ENCODE results near the gene STUM.
"Not testable (repeated sequence)": the region's sequence is repeated elsewhere in the genome, so short reads cannot be mapped to it uniquely, and the experiment has no call there.

STUM gene, protein sequence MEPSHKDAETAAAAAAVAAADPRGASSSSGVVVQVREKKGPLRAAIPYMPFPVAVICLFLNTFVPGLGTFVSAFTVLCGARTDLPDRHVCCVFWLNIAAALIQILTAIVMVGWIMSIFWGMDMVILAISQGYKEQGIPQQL

DNA sequence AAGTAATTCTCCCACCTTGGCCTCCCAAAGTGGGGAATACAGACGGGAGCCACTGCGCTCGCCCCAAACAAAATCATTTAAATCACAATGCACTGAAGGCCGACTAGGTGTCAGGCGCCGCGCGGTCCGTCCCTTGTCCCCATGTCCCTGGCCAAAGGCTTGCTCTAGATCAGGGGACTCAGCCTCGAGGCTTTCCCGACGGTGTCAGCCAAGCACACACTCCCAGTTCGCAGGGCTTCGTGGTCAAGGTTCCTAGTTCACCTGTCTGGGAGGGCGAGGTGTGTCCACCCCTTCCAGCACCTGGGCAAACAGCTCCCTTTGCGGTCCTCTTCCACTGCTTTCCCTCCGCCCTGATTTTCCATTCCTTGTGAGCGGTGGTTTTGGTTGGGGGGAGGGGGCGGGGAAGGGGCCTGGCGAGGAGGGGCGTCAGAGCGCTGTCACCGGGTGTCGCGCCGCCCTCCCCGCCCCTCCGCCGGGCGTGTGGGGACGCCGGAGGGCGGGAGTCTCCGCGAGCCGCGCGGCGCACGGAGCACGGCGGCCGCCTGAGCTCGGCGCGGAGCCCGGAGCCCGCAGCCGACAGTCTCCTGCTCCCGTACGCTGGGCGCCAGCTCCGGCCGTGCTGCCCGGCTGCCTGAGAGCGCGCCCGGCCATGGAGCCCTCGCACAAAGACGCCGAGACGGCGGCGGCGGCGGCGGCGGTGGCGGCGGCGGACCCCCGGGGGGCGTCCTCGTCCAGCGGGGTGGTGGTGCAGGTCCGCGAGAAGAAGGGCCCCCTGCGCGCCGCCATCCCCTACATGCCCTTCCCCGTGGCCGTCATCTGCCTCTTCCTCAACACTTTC is at the start of gene STUM:
Gene STUM (plus strand): TSS at position 509 of the 838 bp plus-strand sequence. CDS start 141 bp downstream, at position 650.
- DNase-seq (ENCODE audit: low read depth) = peak; percentile 37
- TF ChIP-seq, protein P1, sequence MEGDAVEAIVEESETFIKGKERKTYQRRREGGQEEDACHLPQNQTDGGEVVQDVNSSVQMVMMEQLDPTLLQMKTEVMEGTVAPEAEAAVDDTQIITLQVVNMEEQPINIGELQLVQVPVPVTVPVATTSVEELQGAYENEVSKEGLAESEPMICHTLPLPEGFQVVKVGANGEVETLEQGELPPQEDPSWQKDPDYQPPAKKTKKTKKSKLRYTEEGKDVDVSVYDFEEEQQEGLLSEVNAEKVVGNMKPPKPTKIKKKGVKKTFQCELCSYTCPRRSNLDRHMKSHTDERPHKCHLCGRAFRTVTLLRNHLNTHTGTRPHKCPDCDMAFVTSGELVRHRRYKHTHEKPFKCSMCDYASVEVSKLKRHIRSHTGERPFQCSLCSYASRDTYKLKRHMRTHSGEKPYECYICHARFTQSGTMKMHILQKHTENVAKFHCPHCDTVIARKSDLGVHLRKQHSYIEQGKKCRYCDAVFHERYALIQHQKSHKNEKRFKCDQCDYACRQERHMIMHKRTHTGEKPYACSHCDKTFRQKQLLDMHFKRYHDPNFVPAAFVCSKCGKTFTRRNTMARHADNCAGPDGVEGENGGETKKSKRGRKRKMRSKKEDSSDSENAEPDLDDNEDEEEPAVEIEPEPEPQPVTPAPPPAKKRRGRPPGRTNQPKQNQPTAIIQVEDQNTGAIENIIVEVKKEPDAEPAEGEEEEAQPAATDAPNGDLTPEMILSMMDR (conservative IDR thresholded peaks at IDR 0.05; ENCODE audit: low read depth, low read length) = no peak

DNA sequence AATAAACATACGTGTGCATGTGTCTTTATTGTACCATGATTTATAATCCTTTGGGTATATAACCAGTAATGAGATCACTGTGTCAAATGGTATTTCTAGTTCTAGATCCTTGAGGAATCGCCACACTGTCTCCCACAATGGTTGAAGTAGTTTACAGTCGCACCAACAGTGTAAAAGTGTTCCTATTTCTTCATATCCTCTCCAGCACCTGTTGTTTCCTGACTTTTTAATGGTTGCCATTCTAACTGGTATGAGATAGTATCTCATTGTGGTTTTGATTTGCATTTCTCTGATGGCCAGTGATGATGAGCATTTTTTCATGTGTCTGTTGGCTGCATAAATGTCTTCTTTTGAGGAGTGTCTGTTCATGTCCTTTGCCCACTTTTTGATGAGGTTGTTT is 48.9 kb upstream of the STUM start:
- not testable (repeated sequence) for H3K4me3 ChIP-seq (ENCODE audit: low read depth, low read length); DNase-seq (ENCODE audit: low read depth)

More for the DNA sequence above, at the start of gene STUM:
- H3K4me3 ChIP-seq (ENCODE audit: low read depth, low read length) = peak within 1 kb of the TSS; percentile 26

DNA sequence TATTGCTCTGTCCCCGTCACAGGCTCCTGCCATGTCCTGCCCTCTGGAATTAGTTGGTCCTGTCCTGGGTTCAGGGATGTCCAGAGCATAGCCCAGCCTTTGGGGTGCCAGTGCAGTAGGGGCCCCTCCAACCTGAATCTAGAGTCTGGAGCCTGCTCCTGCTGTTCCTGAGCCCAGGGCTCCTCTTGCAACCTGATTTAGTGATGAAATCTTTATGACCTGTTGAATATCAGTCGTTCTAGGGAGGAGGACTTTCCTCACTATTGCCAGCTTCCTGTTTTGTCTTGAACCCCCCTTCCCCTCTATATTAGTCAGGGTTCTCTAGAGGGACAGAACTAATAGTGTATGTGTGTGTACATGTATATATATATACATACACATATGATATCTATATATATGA is 42.5 kb upstream of the STUM start:
- TF ChIP-seq, protein P1 (conservative IDR thresholded peaks at IDR 0.05; ENCODE audit: low read depth, low read length) = no peak
- no peak overlapping the region for H3K4me3 ChIP-seq (ENCODE audit: low read depth, low read length)
- no peak for DNase-seq (ENCODE audit: low read depth)

DNA sequence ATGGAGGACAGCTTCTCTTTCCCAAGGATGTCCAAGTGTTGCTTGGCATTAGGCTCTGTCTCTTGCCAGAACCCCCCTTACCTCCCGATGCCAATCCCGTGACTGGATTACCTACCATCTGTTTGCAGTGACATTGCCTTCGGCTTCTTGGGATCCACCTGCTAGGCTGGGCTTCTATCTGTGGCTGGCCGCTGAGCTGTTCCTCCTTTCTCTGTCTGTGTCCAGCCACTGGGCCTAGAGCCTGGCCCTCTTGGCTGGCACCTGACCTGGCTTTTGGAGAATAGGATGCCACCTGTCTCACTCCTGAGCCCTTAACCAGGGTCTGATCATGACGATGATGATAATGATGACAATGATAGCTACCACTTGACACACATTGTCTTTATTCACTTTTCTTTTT is 41.6 kb upstream of the STUM start:
- TF ChIP-seq, protein P1 (conservative IDR thresholded peaks at IDR 0.05; ENCODE audit: low read depth, low read length) = no peak
- no peak overlapping the region for H3K4me3 ChIP-seq (ENCODE audit: low read depth, low read length)

DNA sequence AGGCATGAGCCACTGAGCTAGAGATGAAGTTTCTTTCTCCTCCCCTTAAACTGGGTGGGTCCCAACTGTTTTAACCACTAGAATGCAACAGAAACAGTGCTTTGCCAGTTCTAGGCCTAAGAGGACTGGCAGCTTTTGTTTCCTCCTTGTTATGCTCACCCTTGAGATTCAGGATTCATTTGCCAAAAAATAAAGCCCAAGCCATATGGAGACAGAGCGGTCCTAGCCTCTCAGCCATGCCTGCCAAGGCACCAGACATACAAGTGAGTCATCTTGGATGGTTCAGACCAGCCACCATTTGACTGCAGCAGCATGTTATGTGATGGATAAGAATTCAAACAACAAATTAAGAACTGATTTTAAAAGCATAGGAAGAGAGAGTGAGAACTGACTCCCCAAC is 38.1 kb upstream of the STUM start:
- no peak overlapping the region for H3K4me3 ChIP-seq (ENCODE audit: low read depth, low read length)
- DNase-seq (ENCODE audit: low read depth) = no peak
- TF ChIP-seq, protein P1 (conservative IDR thresholded peaks at IDR 0.05; ENCODE audit: low read depth, low read length) = no peak

More for the DNA sequence above, 41.6 kb upstream of the STUM start:
- no peak for DNase-seq (ENCODE audit: low read depth)

DNA sequence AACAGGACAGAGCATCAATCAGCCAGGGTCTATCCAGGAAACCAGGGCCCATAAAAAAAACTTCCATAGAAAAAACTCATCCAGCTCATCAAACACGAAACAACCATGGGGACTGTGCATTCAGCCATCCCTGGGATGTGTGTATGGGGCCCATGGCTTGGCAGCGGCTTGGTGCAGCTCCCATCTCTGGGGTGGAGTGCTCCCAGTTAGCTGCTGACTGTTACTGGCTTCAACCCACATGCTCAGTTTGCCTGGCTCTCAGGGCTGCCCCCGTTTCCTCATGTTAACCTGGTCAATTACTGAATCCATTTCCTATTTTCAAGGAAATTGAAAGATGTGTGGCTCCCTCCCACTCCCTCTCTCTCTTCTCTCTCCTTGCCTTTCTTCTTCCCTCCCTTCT is 37.3 kb upstream of the STUM start:
- DNase-seq (ENCODE audit: low read depth) = no peak
- H3K4me3 ChIP-seq (ENCODE audit: low read depth, low read length) = no peak overlapping the region
- TF ChIP-seq, protein P1 (conservative IDR thresholded peaks at IDR 0.05; ENCODE audit: low read depth, low read length) = no peak

DNA sequence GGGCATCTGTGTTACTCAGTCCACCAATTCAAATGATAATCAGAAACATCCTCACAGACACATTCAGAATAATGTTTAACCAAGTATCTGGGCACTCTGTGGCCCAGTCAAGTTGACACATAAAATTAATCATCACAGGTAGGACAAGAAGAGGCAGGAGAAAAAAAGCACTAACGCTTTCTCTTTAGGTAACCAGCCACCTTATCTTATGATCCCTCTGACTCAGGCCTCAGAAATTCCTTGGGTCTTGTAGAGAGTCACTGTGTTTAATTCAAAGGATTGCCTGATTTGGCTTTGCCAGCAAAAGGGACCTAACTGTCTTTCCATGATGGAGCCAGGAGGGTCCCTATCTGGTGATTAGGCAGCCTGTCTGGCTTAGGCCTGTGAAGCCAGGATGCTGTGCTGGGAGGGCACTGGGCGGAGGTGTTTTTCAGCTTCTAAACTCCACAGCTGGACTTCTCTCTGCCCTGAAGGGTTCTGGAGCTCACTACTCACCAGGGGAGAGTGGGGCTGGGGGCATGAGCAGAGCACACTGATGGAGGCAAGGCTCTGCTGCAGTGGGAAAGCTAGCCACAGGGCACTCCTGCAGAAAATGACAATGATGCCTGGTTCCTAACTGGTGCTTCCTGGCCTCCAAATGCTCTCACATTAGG is 36.4 kb upstream of the STUM start:
- H3K4me3 ChIP-seq (ENCODE audit: low read depth, low read length) = no peak overlapping the region
- no peak for DNase-seq (ENCODE audit: low read depth)
- TF ChIP-seq, protein P1 (conservative IDR thresholded peaks at IDR 0.05; ENCODE audit: low read depth, low read length) = no peak

All from choroid plexus epithelial cell (primary cell).